Nucleus accumbens (tissue), 56 donors: Measurements from ENCODE around the gene PTPRQ.

Experiments used
- DNase-seq, 56 donors: peaks; one replicate each; lab custom pipeline; 2025; lab: John Stamatoyannopoulos, UW

Gene PTPRQ

DNA sequence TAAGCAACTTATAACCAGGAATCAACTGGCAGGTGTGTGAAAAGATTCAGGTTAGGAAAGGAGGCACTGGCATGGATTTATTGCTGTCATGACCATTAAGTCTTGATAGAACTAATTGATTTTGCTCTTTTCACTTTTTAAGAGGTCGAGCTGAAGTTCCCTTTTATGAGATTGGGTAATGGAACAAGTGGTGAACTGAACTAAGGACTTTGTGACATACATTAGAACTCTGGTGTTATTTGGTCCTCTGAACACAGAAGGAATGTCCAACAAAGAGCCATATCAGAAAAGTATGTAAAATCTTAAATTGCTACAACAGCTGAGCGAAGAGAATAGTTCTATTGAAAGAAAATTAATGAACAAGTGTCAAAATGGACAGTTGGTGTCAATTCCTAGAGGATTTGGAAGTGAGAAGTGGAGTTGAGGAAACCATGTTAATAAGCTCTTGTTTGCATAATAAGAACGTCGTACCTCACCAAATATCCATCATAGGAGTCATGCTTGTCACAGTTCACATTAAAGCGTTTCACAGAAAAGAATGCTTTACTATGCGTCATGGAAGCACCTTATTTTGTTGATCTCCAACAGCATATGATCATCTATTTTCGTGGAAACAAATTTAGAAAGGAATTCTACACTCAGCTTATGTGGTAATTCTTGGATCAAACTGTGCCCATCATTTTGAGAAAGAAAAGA lies 255.0 kb downstream of the PTPRQ start:
- DNase-seq: no peak

DNA sequence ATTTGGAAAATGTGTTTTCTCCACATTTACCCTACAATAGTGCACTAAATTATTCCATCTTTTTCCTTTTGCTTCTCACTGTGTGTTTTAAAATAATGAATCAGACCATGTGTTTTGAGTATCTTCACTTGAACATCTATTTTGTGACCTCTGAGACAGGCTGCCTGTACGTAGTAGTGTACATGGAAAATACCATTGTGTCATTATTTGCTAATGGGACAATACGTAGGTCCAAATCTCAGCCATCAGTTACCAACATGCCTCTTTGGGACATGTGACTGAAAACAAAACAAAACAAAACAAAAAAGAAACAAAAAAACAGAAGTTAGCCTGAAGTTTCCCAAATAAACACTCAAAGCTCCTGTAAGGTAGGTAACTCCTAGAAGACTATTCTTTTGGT lies 256.3 kb downstream of the PTPRQ start:
- no peak for DNase-seq

DNA sequence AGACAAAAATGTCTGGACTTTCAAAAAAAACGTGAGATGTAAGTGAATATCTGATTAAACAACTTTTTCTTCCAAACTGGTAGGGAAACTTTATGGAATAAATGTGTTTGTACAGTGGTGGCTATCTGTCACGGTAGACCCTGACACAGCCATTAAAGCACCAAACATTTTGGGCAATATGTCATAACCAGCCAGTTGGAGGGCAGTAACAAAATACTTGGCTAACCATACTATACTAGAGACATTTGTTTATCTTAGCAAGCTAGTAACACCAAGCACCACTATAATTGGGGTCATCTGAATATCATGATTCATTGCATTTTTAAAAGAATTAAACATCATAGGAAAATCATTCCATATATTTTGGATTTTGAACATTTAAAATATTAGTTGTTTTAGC lies 257.4 kb downstream of the PTPRQ start:
- DNase-seq: no peak

DNA sequence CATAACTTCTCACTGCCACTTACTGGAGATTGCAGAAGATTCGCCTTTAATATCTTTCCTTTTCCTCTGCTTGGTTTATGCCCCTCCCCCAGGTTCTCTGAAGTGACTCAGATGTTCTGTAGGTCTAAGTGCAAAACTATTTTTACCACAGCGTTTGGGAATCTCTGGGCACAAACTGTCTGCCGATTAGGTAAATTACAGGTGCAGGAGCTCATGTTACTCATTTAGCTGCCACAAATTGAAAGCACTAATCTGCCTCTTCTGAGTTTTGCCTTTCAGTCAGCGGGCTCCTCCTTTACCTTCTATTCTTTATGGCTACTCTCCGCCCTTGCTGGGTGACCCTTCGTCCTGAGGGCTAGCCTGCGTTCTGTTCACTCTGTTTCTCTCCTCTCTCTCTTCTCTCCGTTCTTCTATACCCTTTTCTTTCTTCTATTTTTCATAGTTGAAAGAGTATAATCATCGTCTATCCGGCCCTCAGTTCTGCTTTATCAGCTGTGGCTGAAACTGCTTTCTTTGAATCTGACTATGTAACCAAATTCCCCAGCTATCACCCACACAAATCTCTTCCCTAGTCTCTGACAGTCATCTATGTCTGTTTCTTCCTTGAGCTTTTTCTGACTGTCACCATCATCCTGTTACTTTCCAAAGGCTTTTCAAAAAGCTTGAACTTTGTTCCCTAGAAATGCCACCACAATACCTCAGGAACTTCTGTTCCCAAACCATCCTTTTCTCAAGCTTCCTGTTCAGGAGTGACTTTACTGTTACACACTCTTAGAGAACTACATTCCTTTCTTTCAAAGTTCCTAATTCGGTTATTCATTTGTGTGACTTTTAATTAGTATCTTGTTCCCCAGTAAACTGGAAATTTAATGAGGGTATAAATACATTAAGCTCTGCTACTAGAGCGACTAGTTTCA lies 259.1 kb downstream of the PTPRQ start:
- peak in 18 of 56 donors; percentile 4 to 65 (median 24) for DNase-seq

DNA sequence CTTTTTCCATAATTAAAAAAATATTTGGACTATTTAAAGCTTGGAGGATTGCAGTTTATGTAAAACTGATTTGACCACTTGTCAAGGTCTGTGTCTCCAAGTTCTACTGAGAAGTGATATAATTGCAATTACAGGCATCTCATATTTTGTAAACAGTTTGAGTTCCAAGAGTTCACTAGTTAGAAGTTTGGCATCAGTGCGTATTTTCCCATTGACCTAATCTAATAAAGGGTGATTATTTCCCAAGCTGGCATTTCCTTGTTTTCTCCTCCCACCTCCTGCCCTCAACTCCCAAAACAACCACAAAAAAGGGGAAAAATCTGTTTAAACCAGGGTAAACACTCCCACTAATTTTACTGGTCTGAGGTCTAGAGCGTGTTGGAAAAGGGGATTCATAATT lies 260.4 kb downstream of the PTPRQ start:
- DNase-seq: no peak

DNA sequence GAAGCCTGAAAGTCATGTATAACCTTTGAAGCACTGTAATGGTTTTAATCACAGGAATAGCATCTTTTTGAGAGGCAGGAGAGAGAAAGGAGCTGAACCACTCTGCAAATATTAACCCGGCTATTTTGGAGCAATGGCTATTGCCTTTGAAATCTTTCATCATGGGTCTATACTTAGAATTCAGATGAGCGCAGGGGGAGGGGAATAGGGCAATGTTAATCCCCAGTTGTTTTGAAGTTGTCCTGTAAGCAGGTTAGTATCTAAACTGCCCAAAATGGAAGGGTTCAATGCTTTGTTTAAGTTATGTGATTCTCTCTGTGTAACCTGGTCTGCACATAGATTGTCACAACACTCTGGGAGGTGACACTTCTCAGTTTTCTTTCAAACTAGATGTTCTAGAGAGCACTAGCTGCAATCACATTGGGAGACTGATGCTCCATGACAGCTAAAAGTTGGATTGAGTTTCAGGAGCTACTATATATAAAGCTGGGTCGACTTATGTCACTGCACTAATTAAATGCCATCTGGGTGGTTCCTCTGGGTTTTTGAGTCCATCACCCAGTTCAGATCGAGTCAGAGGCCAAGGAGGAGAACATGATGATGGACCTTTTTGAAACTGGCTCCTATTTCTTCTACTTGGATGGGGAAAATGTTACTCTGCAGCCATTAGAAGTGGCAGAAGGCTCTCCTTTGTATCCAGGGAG lies 263.2 kb downstream of the PTPRQ start, which contains the start of gene MYF6:
TSS of gene MYF6 (plus strand) at position 509 of the 704 bp plus-strand sequence. CDS start at position 595, 86 bp downstream.
- no peak for DNase-seq

DNA sequence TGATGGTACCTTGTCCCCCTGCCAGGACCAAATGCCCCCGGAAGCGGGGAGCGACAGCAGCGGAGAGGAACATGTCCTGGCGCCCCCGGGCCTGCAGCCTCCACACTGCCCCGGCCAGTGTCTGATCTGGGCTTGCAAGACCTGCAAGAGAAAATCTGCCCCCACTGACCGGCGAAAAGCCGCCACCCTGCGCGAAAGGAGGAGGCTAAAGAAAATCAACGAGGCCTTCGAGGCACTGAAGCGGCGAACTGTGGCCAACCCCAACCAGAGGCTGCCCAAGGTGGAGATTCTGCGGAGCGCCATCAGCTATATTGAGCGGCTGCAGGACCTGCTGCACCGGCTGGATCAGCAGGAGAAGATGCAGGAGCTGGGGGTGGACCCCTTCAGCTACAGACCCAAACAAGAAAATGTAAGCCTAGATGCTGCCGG lies 263.8 kb downstream of the PTPRQ start:
- DNase-seq: no peak

DNA sequence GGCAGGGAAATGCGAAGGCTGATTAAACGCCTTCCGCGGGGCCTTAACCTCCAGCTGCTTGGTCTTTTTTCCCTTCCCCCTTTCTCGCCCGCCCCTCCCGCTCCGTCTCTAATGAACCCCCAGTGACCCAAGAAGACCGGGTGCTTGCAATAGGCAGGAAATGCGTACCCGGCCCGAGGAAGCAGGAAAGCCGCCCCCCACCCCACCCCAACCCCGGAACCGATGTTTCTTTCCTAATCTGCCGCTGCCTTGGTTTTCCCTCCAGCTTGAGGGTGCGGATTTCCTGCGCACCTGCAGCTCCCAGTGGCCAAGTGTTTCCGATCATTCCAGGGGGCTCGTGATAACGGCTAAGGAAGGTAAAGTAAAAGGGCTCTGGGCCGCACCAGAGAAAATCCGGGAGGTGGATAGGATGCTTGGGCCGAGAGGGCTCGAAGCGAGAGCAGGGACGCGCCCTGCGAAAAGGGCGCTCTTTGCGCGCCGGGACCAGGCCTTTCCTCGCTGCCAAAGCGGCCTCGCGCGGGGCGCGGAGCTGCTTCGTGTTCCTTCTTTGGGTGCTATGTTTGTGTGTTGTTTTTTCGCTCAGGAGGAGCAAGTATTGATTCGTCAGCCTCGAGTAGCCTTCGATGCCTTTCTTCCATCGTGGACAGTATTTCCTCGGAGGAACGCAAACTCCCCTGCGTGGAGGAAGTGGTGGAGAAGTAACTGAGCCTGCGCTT lies 264.4 kb downstream of the PTPRQ start:
- no peak for DNase-seq

DNA sequence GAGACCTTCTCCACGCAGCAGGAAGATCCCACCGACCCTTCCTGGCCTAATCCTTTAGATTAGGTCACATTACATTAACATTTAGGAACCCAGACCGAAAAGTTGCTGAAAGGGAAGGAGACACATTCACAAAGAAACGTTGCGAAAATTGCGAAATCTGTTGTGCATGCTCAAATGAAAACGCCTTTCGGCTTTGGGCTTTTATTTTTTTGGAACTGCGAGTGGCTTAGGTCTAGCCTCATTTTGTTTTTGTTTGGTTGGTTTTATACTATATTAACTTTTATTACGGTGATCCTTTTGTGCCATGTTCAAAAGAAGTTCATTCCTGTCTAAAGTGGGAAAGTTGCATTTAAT lies 264.9 kb downstream of the PTPRQ start:
- no peak for DNase-seq

DNA sequence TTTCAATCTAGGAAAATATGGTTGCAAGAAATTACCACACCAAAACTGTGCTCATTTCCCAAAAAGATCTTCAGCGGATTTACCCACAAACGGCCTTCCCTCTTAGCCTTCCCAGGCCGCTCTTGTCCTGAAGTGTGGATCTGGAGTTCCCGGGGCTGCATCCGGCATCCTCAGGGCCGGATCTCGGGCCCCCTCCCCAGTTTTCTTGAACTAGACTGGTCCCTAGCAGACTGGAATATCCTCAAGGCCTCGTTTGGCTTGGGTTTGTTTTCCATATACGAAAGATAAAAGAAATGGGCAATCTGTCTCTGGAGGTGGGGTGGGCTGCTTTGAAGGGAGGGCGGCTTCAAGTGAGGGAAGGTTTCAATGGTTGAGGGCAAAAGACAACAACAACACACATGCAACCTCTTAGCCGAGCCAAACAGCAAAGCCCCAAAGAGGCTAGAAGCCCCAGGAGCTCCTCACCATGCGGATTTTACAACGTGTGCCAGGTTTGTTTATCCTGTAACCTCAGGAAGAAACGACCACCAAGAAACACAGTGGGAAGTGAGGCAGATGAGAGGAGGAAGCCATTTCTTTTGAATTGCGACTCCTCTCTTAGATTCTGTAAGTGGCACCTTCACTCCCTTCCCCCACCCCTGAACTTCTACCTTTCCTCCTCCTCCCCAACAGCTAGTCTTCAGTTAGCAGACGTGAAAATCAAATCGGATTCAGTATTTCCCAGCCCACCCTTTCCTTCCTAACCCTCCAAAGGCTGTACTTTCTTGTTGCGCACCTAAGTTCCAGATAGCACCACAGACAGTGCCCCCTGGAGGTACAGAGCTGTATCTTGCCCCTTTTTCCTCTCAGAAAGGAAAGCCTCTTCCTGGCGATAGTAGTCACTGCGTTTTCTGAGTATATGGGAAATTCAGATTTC lies 266.0 kb downstream of the PTPRQ start:
- no peak for DNase-seq

DNA sequence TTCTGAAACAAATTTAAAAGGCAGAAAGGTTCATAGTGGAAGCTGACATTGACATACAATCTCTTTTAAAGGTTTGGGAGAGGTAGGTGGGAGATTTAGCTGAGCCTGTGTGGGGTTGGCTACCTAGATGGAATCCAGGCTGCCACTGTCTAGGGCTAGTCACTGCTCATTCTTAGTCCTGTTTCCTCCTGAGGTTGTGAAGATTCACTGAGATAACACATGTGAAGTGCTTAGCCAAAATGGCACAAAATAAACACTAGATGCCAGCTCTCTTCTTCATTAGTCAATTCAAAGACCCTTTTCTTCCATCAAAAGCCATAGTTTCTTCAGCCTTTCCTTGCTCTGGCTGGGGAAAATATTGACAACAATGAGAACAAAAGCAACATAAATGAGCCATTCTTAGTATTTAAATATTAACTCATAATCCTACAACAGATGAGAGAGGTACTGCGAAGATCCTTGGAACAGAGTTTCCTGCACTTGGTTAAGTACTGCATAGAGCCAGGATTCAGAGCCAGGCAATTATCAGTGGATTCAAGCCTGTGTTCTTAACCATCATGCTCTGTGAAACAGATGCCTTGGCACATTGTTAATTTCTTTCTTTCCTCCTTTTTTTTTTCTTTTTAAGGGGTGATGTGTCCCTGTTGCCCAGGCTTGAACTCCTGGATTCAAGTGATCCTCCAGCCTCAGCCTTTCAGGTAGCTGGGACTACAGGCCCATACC lies 266.9 kb downstream of the PTPRQ start:
- no peak for DNase-seq

DNA sequence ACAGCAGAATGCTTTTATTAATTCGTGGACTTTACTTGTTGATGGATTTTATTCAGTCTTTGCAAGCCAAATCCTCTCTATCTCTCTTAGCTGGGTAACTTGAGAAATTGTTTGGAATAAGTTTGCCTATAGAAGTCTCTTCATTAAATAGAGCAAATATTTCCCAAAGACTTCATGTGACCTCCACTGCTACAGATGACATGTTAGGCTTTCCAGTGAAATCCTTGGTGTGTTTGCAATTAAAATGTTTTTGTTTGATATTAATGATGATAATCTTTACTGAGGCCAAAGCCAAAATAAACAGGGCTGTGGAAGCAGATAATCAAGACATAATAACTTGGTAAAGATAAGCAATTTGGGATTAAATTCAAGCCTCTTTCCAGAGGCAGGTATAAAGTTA lies 267.8 kb downstream of the PTPRQ start:
- DNase-seq: no peak

DNA sequence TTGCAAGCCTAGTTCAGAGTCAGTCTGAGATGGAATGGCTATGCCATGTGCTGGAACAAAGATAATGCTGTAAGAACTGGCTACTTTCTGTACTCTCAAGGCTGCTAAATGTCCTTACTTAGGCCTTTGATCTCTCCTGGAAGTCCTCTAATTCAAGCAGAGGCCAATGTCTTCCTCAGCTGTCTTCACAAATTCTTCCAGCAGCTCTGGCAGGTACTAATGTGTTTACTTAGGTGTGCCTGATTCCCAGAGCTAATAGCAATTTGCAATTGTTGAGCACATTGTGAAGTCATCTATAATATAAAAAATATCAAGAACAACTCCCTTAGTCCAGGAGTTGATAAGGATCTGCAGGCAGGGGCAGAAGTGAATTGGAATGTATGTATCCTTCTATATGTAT lies 268.8 kb downstream of the PTPRQ start:
- DNase-seq: no peak

DNA sequence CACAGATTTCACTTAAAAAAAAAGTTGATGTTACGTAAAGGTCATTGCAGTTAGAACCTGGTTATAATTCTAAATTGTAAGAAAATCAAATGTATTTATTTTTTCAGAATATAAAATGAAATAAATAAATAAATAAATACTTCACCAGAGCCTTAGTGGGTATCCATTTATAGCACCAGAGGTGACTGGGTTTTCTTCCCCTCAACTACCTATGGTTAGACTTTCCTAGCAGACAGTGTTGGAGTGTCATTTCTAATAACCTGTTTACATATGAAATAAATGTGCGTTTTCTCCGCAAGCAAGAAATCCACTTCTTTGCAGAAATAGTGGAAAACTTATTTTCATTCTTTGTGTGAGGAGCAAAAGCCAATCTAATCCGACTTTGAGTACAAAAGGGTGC lies 269.4 kb downstream of the PTPRQ start:
- no peak for DNase-seq

DNA sequence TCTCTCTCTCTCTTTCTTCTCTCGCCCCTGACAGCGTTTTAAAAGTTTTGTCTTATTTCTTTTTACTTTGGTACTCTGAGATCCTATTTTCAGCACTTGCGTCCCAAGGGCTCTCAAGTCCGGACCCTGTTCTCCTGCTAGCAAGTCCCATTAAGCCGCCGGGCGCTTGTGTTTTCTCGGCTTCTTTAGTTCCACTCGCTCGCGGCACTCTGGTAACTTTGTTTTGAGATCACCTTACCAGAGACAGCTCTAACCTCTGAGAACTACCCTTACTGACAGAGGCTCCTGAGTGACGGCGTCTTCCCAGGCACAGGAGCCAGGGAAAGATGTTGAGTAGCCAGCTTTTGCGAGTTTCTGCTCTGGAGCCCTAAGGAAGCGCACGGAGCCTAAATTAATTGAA lies 270.0 kb downstream of the PTPRQ start:
- DNase-seq: no peak

DNA sequence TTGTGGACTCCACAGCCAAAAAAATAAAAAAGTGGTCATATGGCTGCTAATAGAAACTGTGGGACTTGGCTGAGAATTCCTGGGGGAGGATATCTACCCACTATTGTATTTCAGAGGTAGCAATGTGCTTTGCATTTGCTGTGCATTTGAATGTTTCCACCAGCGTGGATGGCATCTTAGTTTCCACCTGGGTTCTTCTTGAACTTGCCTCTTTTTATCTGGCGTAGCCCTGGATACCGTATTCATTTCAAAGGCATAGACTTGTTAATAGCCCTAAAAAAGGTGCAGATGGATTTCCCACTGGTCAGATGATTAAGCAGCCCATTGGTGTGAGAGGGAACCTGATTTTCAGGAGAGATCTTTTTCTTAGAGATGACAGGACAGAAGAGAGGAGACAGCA lies 270.8 kb downstream of the PTPRQ start:
- no peak for DNase-seq

DNA sequence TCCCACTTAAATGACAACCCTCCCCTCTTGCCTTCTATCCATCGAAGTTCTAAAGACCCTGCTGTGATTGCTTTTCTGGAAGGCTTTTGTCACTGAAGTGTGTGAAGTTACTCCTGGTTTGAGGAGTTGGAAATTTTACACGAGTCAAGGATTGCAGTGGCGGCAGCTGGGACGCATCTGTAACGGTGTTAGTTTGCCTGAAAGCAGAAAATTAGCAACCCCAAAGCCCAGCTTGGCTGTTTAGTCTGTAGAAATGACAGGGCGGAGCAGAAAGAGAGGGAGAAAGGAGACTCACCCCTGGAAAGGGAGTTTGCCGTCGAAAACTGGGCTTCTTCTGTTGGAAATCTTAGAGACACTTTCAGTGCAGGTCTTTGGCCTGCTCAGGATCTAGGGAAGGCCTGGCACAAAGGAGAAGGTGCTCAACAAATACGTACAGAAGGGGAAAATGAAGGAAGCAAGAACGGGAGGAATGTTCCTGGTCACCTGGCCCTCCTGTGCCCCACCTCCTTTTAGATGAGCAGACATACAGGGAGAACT lies 271.7 kb downstream of the PTPRQ start:
- DNase-seq: no peak

DNA sequence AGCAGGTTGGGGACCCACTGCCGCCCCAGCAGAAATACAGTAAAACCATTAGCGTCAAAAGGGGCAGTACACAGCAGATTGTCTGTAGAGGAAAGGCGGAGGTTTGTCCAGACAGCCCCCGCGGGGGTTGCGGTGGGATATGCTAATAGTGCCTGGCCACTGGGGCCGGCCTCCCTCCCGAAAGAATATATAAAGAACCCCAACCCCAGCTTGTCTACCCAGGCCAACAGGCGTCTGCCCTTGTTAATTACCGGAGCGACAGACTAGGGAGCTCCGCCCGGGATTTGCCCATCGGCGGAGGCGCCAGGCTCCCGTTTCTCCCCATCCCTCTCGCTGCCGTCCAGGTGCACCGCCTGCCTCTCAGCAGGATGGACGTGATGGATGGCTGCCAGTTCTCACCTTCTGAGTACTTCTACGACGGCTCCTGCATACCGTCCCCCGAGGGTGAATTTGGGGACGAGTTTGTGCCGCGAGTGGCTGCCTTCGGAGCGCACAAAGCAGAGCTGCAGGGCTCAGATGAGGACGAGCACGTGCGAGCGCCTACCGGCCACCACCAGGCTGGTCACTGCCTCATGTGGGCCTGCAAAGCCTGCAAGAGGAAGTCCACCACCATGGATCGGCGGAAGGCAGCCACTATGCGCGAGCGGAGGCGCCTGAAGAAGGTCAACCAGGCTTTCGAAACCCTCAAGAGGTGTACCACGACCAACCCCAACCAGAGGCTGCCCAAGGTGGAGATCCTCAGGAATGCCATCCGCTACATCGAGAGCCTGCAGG lies 272.8 kb downstream of the PTPRQ start, which contains the start of gene MYF5:
TSS of gene MYF5 (plus strand) at position 217 of the 774 bp plus-strand sequence. CDS start at position 369, 152 bp downstream.
- no peak for DNase-seq
